Measurements from ENCODE around the gene TNKS2.

TNKS2 gene

GRCh38 chr10:91829268-91829667 lies 31.0 kb downstream of the TNKS2 start:
- Histone ChIP-seq H3K36me3 (ENCODE audit: control insufficient read depth, low read length) (peaks cover 95% of the 10 kb centered on the region), H3K9me3 (ENCODE audit: control insufficient read depth, insufficient read depth, low read length) (no peaks in the 10 kb centered on the region), H3K9me2 (replicated peaks; ENCODE audit: control insufficient read depth, low read length) (no peaks in the 10 kb centered on the region), H3K79me2 (ENCODE audit: control insufficient read depth, low read length) (no peaks in the 10 kb centered on the region), H3K4me3 (ENCODE audit: low read length) (no peak overlapping the region), H4K20me1 (ENCODE audit: control insufficient read depth, insufficient read depth, low read depth, low read length) (no peaks in the 10 kb centered on the region), H3K27me3 (ENCODE audit: control insufficient read depth, low read length) (no peaks in the 10 kb centered on the region), H3F3A (ENCODE audit: control insufficient read depth, insufficient read depth) (peaks cover 3% of the 10 kb centered on the region), H3K4me1 (ENCODE audit: control insufficient read depth, low read length) (no peaks in the 10 kb centered on the region), H3K27ac (ENCODE audit: low read depth, low read length) (no peak overlapping the region), H3K4me2 (ENCODE audit: low read length) (no peak overlapping the region)
- TF ChIP-seq CTCF (IDR thresholded peaks at IDR 0.05; ENCODE audit: low read depth, low read length, poor library complexity, severe bottlenecking) = no peak
- TF ChIP-seq EZH2phosphoT487 (IDR thresholded peaks at IDR 0.05; ENCODE audit: borderline replicate concordance, low read length) = no peak

- Histone ChIP-seq H3K27ac (ENCODE audit: low read depth, low read length) (no peak overlapping the region), H3K4me2 (ENCODE audit: low read length) (no peak overlapping the region), H3K4me1 (ENCODE audit: control insufficient read depth, low read length) (no peaks in the 10 kb centered on the region), H3F3A (ENCODE audit: control insufficient read depth, insufficient read depth) (peaks cover 5% of the 10 kb centered on the region; the same call in 1 of the 2 replicates), H3K36me3 (ENCODE audit: control insufficient read depth, low read length) (peaks cover 81% of the 10 kb centered on the region), H3K4me3 (ENCODE audit: low read length) (no peak overlapping the region), H4K20me1 (ENCODE audit: control insufficient read depth, insufficient read depth, low read depth, low read length) (no peaks in the 10 kb centered on the region), H3K9me3 (ENCODE audit: control insufficient read depth, insufficient read depth, low read length) (no peaks in the 10 kb centered on the region), H3K9me2 (replicated peaks; ENCODE audit: control insufficient read depth, low read length) (no peaks in the 10 kb centered on the region), H3K27me3 (ENCODE audit: control insufficient read depth, low read length) (no peaks in the 10 kb centered on the region), H3K79me2 (ENCODE audit: control insufficient read depth, low read length) (no peaks in the 10 kb centered on the region)
- TF ChIP-seq EZH2phosphoT487 (IDR thresholded peaks at IDR 0.05; ENCODE audit: borderline replicate concordance, low read length) (no peak), CTCF (IDR thresholded peaks at IDR 0.05; ENCODE audit: low read depth, low read length, poor library complexity, severe bottlenecking) (no peak)
Observed at GRCh38 chr10:91838199-91838598, 40.0 kb downstream of the TNKS2 start.

- H3K9me2 ChIP-seq (replicated peaks; ENCODE audit: control insufficient read depth, low read length) = no peaks in the 10 kb centered on the region
- peaks cover 7% of the 10 kb centered on the region; the same call in 1 of the 2 replicates for H3F3A ChIP-seq (ENCODE audit: control insufficient read depth, insufficient read depth)
- no peak overlapping the region for H3K4me2 ChIP-seq (ENCODE audit: low read length)
- no peaks in the 10 kb centered on the region for H3K27me3 ChIP-seq (ENCODE audit: control insufficient read depth, low read length)
- H3K27ac ChIP-seq (ENCODE audit: low read depth, low read length) = no peak overlapping the region
- no peaks in the 10 kb centered on the region for H3K79me2 ChIP-seq (ENCODE audit: control insufficient read depth, low read length)
- H3K4me1 ChIP-seq (ENCODE audit: control insufficient read depth, low read length) = no peaks in the 10 kb centered on the region
- TF ChIP-seq CTCF (IDR thresholded peaks at IDR 0.05; ENCODE audit: low read depth, low read length, poor library complexity, severe bottlenecking) (no peak), EZH2phosphoT487 (IDR thresholded peaks at IDR 0.05; ENCODE audit: borderline replicate concordance, low read length) (no peak)
- no peaks in the 10 kb centered on the region for H4K20me1 ChIP-seq (ENCODE audit: control insufficient read depth, insufficient read depth, low read depth, low read length)
- H3K36me3 ChIP-seq (ENCODE audit: control insufficient read depth, low read length) = peaks cover 84% of the 10 kb centered on the region
- H3K9me3 ChIP-seq (ENCODE audit: control insufficient read depth, insufficient read depth, low read length) = no peaks in the 10 kb centered on the region
- H3K4me3 ChIP-seq (ENCODE audit: low read length) = no peak overlapping the region
Observed at GRCh38 chr10:91843083-91843482, 44.9 kb downstream of the TNKS2 start.

All from DOHH2 (cell line).